Endodermal cell (in vitro differentiated cells): ENCODE data around the gene SLC66A1. TPM values are rescaled to one million over a fixed set of nuclear protein-coding genes. Genes with fewer than 3 reads are reported as not detected.

Experiments used
- DNase-seq: peaks from one replicate; pipeline ENCODE4 v3.0.0-alpha.2; 2017
- H3K27ac ChIP-seq: 2 replicates; pipeline ENCODE4 v1.5.1; 2013; ENCODE audit warnings: mild to moderate bottlenecking, low read depth, low read length, moderate library complexity
- H3K27me3 ChIP-seq: 2 replicates; pipeline ENCODE4 v1.6.1; 2013; ENCODE audit warnings: mild to moderate bottlenecking, low read length, moderate library complexity; ENCODE audit not compliant: insufficient read depth, control insufficient read depth, poor library complexity, severe bottlenecking
- H3K36me3 ChIP-seq: 2 replicates; pipeline ENCODE4 v1.7.0; 2013; ENCODE audit warnings: mild to moderate bottlenecking, low read length, moderate library complexity; ENCODE audit not compliant: control insufficient read depth, insufficient read depth
- H3K4me1 ChIP-seq: one replicate; pipeline ENCODE4 v1.7.0; 2013; ENCODE audit warnings: low read length; ENCODE audit not compliant: control insufficient read depth, insufficient read depth
- H3K4me3 ChIP-seq: 2 replicates; pipeline ENCODE4 v1.5.1; 2013; ENCODE audit warnings: mild to moderate bottlenecking, low read length, moderate library complexity
- H3K9ac ChIP-seq: 2 replicates; pipeline ENCODE4 v1.6.1; 2013; ENCODE audit warnings: mild to moderate bottlenecking, low read length, moderate library complexity; ENCODE audit not compliant: poor library complexity, severe bottlenecking; ENCODE audit errors: extremely low read depth
- H3K9me3 ChIP-seq: 2 replicates; pipeline ENCODE4 v1.6.1; 2013; ENCODE audit warnings: mild to moderate bottlenecking, low read length, moderate library complexity; ENCODE audit not compliant: control insufficient read depth
- H3K27ac Mint-ChIP-seq: 2 replicates; pipeline ENCODE4 v1.8.0; 2020; ENCODE audit warnings: mixed read lengths
- H3K27me3 Mint-ChIP-seq: 2 replicates; pipeline ENCODE4 v1.8.0; 2021; ENCODE audit warnings: mild to moderate bottlenecking, mixed read lengths; ENCODE audit not compliant: insufficient read depth
- H3K36me3 Mint-ChIP-seq: 2 replicates; pipeline ENCODE4 v1.8.0; 2020; ENCODE audit warnings: low read depth, mixed read lengths
- H3K4me1 Mint-ChIP-seq: 2 replicates; pipeline ENCODE4 v1.8.0; 2020; ENCODE audit warnings: mixed read lengths
- H3K4me3 Mint-ChIP-seq: 2 replicates; pipeline ENCODE4 v1.8.0; 2020; ENCODE audit warnings: mild to moderate bottlenecking, moderate library complexity, mixed read lengths
- H3K9me3 Mint-ChIP-seq: 2 replicates; pipeline ENCODE4 v1.8.0; 2020; ENCODE audit warnings: mild to moderate bottlenecking, mixed read lengths
- WGBS, 2 experiments: methylation state at CpG; one replicate each; pipeline versions ENCODE4 v1.1.5 to v1.1.7; 2013; ENCODE audit warnings: missing lambda C conversion rate in 2 of 2, mixed read lengths in 1 of 2; ENCODE audit not compliant: insufficient coverage in 1 of 2, insufficient read length in 1 of 2; 5-methylcytosine and 5-hydroxymethylcytosine counted together
- total RNA-seq, 2 donors: library from RNA; stranded (reverse); fragmentation: NEBNext Ultra II Directional in 1 of 2; extraction: Animal tissue kit (Norgen Biotek cat#: 25700) in 1 of 2; gene quantifications; 2 replicates in 1 of 2; 3 replicates in 1 of 2; pipeline ENCODE4 v1.2.1, GENCODE V29; 2021
- TF ChIP-seq, protein P1 (sequence below): fragments of 200-600 bp; sonication (generic); conservative IDR thresholded peaks from 2 replicates; pipeline ENCODE4 v1.5.0; 2021; ENCODE audit warnings: antibody characterized with exemption, mild to moderate bottlenecking

SLC66A1 gene
- total RNA-seq, 2 donors from 2014 or later: 20.8 to 22.6 TPM

DNA sequence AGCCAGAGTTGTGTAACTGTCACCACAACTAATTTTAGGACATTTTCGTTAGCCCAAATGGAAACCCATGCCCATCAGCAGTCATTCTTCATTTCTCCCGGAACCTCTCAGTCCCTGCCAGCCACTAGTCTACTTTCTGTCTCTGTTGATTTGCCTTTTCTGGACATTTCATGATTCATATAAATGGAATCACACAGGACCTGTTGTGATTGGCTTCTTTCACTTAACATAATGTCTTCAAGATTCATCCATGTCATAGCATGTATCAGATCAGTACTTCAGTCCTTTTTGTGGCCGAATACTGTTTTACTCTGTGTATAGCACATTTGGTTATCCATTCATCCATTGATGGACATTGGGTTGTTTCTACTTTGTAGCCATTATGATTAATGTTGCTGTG lies 7.1 kb downstream of the SLC66A1 start:
- H3K36me3 Mint-ChIP-seq: peaks cover 38% of the 10 kb centered on the region
- H3K27ac Mint-ChIP-seq: no peak overlapping the region
- H3K36me3 ChIP-seq: peaks cover 17% of the 10 kb centered on the region
- H3K27ac ChIP-seq: no peak overlapping the region
- H3K4me3 ChIP-seq: no peak overlapping the region
- no peaks in the 10 kb centered on the region for H3K9me3 Mint-ChIP-seq
- no peaks in the 10 kb centered on the region for H3K27me3 ChIP-seq
- no peak for DNase-seq
- no peak overlapping the region for H3K9ac ChIP-seq
- no peaks in the 10 kb centered on the region for H3K27me3 Mint-ChIP-seq
- WGBS, 2 experiments: 94 to 98% methylated on average over 3 of the region's 3 CpGs
- H3K4me1 Mint-ChIP-seq: no peaks in the 10 kb centered on the region
- no peaks in the 10 kb centered on the region for H3K4me1 ChIP-seq
- no peaks in the 10 kb centered on the region for H3K9me3 ChIP-seq
- H3K4me3 Mint-ChIP-seq: no peak overlapping the region
- TF ChIP-seq, protein P1, sequence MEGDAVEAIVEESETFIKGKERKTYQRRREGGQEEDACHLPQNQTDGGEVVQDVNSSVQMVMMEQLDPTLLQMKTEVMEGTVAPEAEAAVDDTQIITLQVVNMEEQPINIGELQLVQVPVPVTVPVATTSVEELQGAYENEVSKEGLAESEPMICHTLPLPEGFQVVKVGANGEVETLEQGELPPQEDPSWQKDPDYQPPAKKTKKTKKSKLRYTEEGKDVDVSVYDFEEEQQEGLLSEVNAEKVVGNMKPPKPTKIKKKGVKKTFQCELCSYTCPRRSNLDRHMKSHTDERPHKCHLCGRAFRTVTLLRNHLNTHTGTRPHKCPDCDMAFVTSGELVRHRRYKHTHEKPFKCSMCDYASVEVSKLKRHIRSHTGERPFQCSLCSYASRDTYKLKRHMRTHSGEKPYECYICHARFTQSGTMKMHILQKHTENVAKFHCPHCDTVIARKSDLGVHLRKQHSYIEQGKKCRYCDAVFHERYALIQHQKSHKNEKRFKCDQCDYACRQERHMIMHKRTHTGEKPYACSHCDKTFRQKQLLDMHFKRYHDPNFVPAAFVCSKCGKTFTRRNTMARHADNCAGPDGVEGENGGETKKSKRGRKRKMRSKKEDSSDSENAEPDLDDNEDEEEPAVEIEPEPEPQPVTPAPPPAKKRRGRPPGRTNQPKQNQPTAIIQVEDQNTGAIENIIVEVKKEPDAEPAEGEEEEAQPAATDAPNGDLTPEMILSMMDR: no peak

DNA sequence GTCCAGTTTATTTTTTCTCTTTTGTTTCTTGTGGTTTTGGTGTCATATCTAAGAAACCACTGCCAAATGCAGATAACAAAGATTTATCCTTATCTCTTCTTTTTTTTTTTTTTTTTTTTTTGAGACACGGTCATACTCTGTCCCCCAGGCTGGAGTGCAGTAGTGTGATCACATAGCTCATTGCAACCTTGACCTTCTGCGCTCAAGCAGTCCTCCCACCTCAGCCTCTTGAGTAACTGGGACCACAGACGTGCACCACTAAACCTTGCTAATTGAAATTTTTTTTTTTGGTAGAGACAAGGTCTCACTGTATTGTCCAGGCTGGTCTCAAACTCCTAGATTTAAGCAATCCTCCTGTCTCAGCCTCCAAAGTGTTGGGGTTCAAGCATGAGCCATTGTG lies 8.9 kb downstream of the SLC66A1 start:
- Mint-ChIP-seq H3K4me1 (no peaks in the 10 kb centered on the region), H3K27ac (no peak overlapping the region), H3K4me3 (no peak overlapping the region), H3K9me3 (no peaks in the 10 kb centered on the region), H3K27me3 (no peaks in the 10 kb centered on the region), H3K36me3 (peaks cover 38% of the 10 kb centered on the region)
- no peak overlapping the region for H3K9ac ChIP-seq
- H3K36me3 ChIP-seq: peaks cover 26% of the 10 kb centered on the region
- H3K4me3 ChIP-seq: no peak overlapping the region
- no peak overlapping the region for H3K27ac ChIP-seq
- H3K27me3 ChIP-seq: no peaks in the 10 kb centered on the region
- DNase-seq: no peak
- H3K4me1 ChIP-seq: no peaks in the 10 kb centered on the region
- H3K9me3 ChIP-seq: no peaks in the 10 kb centered on the region
- WGBS, 2 experiments: 92 to 100% methylated on average over 2 to 3 of the region's 3 CpGs
- TF ChIP-seq, protein P1: no peak

DNA sequence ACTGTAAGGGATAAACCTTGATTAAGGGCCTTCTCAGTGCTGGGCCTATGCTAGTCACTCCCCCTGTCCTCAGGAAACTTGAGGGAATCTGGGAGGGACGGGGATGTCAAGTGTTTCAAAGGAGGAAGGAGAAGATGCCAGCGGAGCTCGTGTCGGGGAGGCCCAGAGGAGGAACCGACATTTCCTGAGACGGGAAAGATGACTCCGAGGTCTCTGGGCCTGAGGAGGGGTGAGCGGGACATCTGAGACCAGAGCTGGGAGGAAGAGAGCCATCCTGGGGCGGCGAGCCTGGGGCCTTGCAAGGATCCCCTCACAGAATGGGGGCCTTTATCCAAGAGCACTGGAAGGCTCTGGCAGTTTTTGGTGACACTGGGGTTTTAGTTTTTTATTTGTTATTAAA lies 10.4 kb downstream of the SLC66A1 start:
- TF ChIP-seq, protein P1: no peak
- H3K4me1 ChIP-seq: no peaks in the 10 kb centered on the region
- 82 to 100% methylated on average over 5 to 10 of the region's 10 CpGs for WGBS, 2 experiments
- DNase-seq: no peak
- H3K27ac ChIP-seq: no peak overlapping the region
- Mint-ChIP-seq H3K36me3 (peaks cover 48% of the 10 kb centered on the region), H3K4me3 (no peak overlapping the region), H3K27ac (no peak overlapping the region), H3K27me3 (no peaks in the 10 kb centered on the region), H3K4me1 (no peaks in the 10 kb centered on the region), H3K9me3 (no peaks in the 10 kb centered on the region)
- H3K36me3 ChIP-seq: peaks cover 33% of the 10 kb centered on the region
- H3K9me3 ChIP-seq: no peaks in the 10 kb centered on the region
- no peaks in the 10 kb centered on the region for H3K27me3 ChIP-seq
- H3K4me3 ChIP-seq: no peak overlapping the region
- H3K9ac ChIP-seq: no peak overlapping the region
